Effector CD8-positive, alpha-beta T cell (primary cell): ENCODE measurements around the gene PARD3B.

Experiments used
- DNase-seq: peaks from one replicate; lab custom pipeline; 2025; lab: John Stamatoyannopoulos, UW

Gene PARD3B

DNA sequence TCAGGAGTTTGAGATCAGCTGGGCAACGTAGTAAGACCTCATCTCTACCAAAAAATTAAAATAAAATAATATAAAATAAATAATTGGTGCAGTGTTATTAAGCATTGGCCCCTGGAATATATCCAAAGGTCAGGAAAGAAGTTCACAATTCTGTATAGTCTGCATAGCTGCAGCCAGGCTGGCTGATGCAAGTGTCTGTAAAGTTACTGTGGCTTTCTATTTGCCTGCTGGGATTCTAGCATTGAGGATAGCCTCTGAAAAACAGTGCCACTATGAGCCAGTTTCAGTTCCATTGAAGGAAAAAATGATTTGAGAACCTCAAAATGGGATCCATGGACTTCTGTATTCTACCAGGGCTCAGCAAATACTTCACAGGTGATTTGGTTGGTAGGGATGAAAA, 208.6 kb downstream of the PARD3B start:
- DNase-seq = no peak

DNA sequence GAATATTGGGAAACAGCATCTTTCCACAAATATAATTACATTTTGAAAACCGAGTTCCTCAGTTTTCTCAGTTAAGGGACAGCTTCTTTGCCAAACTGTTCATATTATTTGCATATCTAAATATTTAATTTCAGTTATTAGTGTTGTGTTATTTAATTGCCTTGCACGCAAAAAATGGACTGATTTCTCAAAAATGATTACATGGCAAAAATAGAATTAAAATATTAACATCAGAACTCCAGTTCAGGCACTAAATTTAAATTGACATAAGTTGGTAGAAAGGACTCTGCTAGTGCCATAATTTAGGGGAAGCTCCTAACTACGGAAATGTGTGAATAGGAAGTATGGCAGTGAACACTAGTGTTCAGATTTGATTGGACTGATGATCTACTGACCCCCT, 209.6 kb downstream of the PARD3B start:
- no peak for DNase-seq

DNA sequence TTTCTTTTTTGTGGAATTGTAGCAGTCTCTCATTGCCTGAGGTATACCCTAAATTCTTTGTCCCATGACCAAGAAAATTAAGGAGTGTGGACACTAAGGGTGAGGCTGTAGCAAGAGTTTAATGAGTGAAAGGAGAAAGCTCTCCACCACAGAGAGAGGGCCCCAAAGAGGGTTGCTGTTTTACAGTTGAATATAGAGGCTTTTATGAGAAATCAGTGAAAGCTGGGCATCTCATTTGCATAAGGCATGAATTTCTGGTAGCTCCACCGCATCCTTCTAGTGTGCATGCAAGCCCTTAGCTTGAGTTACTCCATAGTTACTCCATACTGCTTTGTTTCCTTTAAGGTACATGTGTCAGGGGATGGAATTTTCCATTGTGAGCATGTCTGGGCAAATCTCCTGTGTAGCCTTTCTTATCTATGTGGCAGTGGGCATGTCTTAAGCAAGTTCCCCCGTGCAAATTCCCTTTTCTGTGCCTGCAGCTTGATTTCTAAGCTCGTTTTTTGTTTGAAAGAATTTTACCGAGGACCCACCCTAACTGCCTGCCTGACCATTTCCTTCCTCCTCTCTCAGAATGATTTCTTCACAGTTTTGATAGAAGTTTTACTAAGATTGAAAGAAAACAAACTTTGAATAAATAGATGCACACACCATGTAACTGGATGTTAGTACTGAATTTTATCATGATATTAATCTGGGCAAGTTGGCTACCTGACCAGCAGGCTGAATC, 218.9 kb downstream of the PARD3B start:
- DNase-seq = no peak

DNA sequence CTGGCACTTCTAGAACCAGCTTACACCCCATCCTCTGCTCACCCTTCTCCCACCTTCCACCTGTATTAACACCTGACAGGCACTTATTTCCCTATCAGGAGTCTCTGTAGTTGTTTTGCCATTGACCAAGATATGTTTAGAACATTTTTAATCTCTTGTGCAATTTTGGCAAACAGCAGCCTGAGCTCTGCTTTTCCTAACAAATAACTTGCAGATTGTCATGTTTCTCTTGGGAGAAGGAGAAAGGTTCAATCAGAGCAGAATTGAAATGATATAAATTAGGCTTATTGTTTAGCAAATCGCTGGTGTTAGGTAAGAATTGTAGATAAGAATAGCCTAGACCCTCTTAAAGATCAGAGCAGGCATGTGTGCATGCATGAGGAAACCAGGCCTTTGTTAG, 225.5 kb downstream of the PARD3B start:
- DNase-seq = no peak

DNA sequence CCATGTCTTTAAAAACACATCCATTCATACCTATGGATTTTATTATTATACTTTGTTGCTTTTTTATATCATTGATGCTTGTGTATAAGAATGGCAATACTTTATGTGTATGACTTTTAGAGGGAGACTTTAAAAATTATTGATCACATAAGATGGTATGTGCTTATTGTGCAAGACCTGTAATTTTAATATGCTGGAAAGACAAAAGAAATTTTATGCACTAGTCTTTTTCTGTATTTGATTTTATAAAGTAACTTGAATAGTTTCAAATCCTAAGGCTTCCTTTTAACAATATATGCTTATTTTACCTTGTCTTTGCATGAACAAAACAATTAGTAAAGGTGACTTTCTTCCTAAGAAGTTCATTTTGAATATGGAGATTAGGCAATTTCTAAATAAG, 226.4 kb downstream of the PARD3B start:
- DNase-seq = no peak

DNA sequence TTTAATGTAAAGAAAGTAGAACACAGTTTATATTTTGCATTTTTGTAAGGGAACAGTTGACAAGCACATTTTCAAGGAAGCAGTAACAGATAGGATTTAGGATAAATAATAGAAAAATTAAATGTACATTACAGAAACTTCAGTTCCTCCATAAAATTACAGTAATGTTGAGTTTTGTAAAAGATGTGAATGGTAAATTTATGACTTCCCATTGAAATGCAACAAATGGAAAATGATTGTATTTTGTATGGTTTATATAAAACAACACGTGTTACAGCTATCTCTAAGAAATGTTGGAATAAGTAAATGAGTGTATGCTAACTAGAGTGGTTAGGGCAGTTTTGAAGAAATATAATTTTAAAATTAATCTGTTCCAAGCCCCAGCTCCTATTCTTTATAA, 227.3 kb downstream of the PARD3B start:
- no peak for DNase-seq

DNA sequence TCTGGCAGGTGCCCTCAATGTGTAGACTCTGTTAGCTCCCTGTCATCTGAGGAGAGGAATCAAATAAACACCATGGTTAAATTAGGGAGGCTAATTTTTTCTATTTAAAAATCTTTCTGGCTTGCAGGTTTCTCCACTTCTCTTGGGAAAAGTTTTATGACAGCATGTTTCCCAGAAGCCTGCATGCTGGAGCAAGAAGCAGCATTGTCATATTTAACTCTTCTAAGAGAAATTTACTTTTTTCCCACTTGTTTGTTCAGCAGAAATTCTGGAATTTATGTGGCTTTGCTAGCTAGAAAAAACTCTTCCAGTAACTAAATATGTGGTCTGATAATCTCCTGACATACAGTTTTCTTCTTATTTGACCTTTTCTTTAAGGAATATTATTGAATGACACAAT, 230.5 kb downstream of the PARD3B start:
- no peak for DNase-seq

DNA sequence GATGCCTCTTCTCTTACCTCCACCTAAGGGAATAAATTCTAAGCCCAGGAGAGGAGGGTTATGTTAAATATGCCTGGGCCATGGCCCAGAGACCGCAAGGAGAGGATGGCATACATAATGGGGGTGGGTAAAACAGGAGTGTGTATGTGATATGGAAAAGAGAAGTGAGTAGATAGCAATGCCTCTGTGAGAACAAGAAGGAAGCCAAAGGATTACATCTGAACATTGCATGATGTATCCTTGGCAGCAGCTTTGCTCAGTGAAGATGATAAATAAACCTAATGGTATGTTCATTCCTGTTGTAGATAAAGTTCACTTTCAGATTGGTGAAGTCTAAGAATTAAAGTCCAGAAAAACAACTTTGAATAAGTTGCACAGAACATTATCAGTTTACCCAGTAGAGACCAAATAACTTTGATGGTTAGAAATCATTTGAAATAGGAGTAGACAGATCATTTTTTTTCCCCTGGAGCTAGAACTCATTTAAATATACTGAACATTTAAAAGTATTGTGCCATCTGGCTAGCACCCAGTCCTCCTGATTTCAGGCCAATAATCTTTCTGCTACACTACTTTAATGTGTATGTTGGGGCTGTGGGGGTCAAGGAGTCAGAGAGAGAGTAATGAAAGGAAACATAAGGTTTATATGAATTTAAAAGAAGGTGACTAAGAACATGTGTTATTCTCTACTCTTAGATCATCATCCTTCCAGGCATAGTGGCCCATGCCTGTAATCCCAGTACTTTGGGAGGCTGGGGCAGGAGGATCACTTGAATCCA, 231.7 kb downstream of the PARD3B start:
- DNase-seq = no peak

DNA sequence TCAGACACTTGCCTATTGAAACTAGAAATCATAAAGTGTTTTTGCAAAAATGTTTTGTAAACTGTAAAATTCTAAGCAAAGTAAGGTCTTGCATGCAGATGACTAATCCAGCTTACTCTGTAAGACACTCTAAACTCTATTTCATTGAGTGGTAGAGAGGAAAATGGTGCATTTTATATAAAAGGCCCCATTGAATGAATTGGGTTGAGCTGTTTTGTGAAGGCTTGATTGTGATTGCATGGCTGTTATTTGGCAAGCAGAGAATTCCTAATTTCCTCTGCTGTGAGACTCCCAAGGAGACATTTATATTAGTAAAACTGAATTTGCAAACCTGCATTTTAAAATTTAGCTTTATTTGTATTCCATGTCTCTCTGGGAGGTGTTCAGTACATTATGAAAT, 234.5 kb downstream of the PARD3B start:
- no peak for DNase-seq

DNA sequence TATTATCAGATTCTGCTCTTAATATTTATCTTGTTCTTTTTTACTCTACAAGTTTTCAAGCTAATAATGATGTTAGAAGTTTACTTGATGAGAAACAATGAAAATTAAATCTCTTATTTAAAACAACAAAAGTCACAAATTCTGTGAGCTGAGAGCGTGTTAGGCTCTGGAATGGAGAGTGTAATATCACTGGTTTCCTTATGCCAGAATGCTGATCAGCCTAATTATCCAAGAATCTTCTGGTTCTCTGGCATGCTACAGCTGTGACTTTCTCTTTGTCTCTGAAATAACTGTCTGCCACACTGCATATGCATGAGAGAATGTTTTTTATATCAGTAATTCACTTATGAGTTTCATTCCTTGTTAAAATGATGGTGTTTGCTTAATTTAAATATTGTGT, 236.7 kb downstream of the PARD3B start:
- DNase-seq = no peak

DNA sequence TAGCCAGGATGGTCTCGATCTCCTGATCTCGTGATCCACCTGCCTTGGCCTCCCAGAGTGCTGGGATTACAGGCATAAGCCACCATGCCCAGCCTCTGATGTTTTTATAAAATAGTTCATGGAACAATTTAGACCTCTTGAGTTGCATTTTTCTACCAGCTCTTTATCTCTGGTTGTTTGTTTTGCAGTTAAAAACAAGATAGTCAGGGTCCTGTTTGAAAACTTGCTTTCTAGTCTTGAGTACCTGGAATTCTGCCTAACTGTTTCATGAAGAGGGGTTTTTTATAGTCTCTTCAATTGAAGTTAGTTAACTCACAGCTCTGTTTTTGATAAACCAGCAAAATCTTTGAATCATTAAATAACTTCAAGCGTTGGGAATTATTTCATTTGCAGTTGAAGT, 244.8 kb downstream of the PARD3B start:
- no peak for DNase-seq

DNA sequence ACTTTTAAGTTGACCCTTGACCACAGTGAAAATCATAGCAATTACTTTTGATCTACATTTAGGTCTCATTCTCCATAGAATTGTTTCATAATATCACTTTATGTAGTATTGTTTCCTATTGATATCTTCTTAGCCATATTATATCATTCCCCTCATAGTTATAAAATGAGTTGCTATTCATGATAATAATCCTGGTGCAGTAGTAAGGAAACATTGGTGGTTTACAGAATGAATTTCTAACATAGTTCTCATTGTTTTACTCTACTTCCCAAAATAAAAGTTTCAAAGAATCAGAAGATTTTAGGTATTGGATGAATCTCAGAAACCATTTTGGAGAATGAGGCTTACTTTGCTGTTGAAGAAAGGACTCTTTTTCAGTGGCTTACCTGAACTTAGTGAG, 246.0 kb downstream of the PARD3B start:
- DNase-seq = no peak

DNA sequence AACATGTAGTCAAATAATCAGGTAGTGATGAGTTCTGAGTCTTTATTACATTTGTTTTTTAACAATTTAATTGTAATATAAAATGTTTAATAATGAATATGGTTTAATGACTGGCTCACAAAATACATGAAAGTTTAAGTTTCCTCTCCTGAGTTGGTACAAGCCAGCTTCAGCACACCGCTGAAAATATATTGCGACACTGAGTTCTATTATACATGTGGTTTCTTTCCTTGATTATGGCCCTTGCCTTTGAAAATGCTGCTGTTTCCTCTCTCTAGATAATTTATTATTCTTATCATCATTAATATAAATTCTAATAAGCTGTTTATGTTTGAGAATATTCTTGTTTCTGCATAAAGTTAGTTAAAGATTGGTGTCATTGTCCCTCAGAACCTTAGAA, 249.3 kb downstream of the PARD3B start:
- no peak for DNase-seq

DNA sequence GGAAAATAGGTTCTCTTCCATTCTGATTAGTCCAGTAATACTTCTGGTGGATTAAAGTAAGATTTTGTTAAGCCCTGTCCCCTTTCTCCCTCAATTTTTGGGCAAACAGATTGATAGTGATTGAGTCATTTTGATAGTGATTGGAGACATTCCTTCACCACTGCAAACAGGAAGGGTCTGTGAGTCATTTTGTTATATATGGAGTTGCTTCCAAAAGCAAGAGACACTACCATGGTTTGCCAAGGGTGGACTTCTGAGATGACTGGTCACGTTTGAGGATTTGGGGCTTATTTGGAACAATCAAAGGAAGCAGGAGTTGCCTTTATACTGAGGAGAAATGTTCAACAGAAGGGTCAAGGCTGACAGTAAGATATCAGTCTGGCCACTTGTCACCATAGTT, 249.9 kb downstream of the PARD3B start:
- DNase-seq = no peak

DNA sequence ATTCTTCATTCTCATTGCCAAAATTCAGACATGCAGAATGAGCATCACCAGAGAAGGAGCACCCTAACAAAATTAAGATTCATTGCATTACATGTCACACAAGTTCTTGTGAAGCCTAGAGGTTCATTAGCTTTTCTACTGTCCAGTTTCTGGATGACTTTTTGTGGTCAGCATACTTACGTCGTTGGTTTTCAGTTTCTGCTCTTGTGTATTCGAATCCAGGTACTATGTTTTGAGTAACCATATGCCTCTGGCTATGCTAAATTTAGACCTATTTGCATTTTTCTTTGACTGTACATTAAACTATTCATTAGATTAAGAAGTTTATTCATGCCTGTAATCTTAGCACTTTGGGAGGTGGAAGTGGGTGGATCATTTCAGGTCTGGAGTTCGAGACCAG, 251.3 kb downstream of the PARD3B start:
- DNase-seq = no peak

DNA sequence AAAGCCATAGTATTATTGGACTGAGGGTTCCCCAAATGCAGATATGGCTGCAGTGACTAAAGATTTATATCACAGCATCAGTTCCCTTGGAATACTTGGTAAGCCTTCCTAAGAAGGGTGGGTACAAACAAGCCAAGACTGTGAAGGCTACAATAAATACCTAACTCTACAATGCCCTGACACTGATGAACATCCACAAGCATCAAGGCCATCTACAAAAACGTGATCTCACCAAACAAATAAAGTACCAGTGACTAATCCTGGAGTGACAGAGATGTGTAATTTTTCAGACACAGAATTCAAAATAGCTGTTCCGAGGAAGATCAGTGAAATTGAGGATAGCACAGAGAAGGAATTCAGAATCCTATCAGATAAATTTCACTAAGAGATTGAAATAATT, 254.5 kb downstream of the PARD3B start:
- DNase-seq = no peak

DNA sequence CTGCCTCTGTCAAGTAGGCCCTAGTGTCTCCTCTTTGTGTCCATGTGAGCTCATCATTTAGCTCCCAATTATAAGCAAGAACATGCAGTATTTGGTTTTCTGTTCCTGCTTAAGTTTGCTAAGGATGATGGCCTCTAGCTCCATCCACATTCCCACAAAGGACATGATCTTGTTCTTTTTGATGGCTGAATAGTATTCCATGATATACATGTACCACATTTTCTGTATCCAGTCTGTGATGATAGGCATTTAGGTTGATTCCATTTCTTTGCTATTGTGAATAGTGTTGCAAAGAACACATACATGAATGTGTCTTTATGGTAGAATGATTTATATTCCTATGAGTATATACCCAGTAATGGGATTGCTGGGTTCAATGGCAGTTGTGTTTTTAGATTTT, 263.2 kb downstream of the PARD3B start:
- no peak for DNase-seq

DNA sequence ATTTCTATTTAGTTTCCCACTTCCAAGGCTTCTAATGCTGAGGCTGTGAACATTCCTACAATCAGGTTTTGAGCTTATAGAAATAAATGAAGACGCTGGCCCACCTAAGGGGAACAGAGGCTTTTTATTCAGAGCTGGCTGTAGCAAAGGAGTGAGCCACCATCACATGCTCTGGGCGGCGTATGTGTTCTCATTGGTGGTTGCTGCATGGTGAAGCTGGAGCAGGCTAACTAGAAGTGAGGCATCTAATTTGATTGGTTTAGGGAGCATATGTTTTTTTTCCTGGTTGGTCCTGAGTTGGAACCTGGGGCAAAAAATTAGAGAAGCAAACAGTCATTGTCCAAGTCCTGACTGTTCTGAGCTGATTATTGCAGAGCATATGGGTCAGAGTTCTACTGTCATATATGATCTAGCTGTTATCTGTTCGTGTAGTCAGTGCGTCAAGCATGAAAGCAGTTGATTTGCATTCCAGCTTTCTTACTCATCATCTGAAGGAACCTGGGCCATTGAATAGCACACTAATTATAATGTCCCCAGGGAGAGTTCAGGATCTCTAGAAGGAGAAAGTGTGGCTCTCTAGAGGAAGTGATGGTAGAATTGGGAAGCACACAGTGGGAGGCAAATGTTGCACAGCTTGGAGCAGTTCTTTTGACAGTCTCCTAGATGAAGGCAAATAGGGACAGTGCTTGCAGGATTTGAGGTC, 279.6 kb downstream of the PARD3B start:
- DNase-seq = no peak

DNA sequence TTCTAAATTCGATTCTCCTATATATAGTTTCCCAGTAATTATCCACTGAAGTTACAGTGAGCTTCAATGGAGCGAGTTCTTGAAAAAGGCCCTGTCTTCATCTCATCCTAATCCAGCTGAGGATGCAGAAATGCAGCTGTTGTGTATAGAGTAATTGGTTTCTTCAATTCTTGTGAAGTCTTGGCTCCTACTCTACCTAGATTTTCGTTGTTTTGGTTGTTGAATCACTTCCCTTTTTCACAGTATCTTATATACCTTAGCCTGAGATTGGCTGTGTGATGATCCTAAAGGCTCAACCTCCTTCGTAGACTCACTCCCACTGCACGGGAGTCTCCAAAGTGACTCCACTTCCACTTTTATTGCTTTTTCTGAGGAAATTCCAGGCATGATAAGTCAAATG, 280.4 kb downstream of the PARD3B start:
- no peak for DNase-seq

DNA sequence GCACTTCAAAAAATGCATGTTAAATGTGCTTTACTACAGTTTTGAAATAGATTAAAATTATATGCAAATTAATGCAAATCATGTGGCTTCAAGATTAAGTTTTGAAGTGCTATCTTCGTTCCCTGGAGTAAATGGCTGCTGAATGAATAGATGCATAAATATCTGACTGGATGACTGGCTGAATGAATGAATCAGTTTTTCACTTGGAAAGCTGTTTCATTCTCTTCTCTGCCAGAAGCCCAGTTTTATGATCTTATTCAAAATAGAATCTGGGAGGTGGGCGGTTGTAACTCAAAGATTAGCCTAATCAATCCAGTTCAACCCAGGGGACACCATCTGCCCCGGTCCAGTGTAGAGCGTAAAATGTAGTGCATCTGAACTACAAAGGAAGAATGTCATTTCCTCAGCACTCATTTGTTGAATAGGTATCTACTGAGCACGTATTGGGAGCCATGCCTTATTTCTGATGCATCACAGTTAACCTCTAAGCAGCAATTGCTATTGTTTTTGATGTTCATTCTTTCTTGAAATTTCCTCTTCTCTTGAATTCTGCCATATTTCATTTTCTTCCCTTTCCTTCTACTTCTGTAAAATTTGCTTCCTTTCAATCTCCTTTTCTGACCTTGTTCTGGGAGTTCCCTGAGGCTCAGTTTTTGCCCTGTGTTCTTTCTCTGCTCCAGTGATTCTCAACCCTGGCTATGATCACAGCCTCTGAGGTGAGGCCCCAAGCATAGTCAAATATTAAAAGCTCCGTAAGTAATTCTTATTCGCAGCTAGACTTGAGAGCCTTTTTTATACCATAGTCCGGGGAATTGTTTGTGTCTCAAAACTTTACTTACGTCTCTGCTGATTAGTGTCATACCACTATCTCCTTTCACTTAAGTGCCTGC, 282.7 kb downstream of the PARD3B start:
- no peak for DNase-seq

DNA sequence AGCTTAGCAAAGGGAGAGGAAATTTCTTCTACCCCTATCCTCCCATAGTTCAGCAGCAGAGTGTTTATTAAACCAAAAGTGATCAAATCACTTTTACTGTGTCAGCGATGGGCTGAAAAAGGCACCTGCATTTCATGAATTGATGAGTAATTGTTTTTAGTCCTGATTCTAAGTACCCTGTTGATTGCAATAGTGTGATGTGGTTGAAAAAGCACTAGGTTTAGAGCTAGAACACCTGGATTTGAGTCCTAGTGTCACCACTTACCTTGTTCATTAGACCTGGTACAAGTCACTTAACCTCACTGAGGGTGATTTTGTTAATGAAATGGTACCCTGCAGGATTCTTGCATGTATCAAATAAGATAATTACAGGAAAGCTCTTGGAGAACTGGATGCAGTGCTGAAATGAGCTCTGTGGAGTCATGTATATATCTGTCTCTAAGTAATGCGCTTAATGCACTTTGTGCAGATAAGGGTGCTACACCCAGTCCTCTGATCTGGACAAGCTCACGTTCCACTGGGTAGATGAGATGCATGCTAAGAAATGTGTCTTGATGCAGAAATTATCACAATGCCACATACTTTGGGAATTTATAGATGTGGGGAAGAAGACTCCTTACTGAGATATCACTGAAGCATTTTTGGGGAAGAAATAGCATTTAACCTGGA, 289.6 kb downstream of the PARD3B start:
- no peak for DNase-seq

DNA sequence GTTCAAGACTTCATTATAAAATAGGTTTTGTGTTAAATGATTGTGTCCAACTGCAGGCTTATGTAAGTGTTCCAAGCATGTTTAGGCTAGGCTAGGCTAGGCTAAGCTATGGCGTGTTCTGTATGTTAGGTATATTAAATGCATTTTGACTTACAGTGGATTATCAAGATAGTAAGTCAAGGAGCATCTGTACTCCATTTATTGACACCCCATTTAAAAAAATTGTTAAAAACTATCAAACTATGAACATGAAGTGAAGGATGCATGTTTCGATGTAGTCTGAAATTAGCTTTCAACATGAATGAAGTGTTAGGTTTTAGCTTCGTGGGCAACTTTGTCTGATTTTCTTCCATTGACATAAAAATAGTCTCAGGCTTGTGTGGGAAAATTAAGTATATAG, 290.5 kb downstream of the PARD3B start:
- DNase-seq = no peak
